AG10803 (cell line): ENCODE results near the gene MLF2.

ENCODE experiments used
- DNase-seq: peaks from one replicate; pipeline ENCODE4 v3.0.0; 2010; ENCODE audit warnings: low read depth
- H3K4me3 ChIP-seq: 2 replicates; pipeline ENCODE4 v1.5.1; 2011; ENCODE audit warnings: mild to moderate bottlenecking, low read length, control low read depth
- CTCF ChIP-seq: conservative IDR thresholded peaks from 2 replicates; pipeline ENCODE4 v1.5.1; 2011; ENCODE audit warnings: mild to moderate bottlenecking, low read length, control low read depth, inconsistent platforms

Gene MLF2

DNA sequence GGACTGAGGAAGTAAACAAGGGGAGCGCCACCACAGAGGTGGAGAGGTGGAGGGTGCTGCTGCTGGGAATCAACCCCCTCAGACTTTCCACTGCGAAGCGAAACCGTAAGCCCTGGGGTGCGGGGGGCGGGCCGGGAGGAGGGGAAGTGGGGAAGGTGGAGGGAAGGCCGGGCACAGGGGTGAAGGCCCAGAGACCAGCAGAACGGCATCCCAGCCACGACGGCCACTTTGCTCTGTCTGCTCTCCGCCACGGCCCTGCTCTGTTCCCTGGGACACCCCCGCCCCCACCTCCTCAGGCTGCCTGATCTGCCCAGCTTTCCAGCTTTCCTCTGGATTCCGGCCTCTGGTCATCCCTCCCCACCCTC is 19.4 kb upstream of the MLF2 start, which contains the start of gene LAG3:
Gene LAG3, plus strand, starts transcription at position 190 of the 365 bp plus-strand sequence. CDS start 333 bp downstream, outside the sequence.
- no peak for DNase-seq
- TF ChIP-seq CTCF = no peak
- no peak within 1 kb of the TSS for H3K4me3 ChIP-seq

DNA sequence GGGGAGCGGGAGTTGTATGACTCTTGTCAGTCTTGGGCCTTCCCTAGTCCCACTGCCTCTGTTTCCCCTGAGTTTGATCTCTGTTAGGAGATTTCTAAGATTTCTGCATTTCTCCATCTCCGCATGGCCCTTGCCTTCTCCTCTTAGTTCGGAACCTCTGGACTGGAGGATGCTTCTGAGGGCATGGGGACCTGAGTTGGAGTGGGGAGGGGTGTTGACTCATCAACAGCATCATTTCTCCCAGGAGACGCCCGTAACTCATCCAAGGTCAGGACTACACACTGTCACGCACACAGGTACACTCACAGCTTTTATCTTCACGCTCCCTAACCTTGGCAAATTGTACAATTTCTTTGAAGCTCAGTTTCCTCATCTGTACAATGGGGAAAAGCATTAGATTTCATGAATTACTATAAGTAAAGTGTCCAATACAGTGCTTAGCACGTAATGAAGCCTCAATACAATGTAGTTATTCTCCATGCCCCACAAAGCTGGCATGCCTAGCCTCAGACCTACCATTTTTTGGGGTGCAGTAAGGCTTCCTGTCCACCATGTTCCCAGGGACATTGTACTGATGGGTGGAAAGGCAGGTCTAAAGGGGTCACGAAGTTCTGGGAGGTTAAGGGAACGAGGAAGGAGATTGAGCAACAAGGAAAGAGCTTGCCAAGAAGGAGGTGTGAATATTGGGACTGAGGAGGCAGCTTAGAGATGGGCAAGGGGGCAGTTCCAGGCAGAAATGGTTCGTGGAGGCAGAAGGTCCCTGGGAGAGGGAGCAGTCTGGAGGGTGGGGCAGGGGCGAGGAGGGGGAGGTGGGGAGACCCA is 18.8 kb upstream of the MLF2 start:
- TF ChIP-seq CTCF = no peak
- H3K4me3 ChIP-seq = no peak overlapping the region
- no peak for DNase-seq

DNA sequence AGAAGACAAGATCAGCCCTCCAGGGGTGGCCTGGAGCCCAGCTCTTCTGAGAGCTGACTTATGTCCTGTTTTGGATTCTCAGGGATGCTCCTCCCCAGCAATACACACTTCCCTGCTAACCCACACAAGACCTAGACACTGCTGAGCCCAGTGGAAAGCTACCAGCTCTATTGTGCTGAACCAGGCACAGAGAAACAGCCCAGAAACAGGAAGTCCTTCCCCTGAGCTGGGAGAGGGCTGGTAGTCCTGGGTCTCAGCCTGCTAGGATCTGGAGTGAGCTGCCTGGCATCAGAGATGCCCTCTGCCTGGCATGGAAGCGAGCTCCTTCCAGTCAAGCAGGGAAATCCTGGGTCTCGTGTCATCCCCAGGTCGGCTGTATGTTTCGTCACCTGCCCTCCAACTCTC is 18.2 kb upstream of the MLF2 start:
- no peak for TF ChIP-seq CTCF
- H3K4me3 ChIP-seq = no peak overlapping the region
- no peak for DNase-seq

DNA sequence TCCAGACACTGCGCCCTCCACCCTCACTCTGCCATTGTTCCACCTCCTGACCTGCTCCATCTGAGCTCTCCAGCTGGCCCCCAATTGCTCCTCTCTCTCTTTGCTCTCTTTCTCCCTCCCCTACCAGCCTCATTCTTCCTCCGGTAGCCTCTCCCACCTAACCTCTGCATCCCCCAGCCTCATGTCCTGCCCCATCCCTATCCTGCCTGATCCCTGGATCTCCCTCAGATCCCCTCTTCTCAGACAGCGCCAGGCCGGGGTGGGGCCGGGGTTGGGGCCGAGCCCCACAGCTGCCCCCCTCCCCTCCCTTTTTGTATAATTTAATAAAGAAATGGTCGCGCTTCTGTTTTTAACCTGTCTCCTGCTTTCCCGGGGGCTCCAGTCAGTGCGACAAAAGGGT is 17.7 kb upstream of the MLF2 start:
- H3K4me3 ChIP-seq = no peak overlapping the region
- no peak for DNase-seq
- TF ChIP-seq CTCF = no peak

DNA sequence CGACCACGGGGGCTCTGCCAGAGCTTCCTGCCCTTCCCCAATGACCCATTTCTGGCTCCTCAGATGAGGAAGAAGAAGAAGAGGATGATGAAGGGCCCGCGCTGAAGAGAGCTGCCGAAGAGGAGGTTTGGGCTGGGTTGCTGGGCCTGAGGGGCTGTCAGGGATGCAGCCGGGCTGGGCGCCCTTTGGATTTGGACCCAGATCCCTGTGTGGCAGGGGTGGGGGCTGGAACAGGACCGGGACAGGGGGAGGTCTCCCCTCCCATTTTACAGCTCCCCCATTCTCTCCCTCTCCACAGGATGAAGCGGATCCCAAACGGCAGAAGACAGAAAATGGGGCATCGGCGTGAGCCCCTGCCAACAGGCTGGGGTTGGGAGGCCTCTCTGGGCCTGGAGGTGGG is 17.2 kb upstream of the MLF2 start:
- TF ChIP-seq CTCF = no peak
- H3K4me3 ChIP-seq = no peak overlapping the region
- no peak for DNase-seq

GRCh38 chr12:6769666-6770065 is 16.7 kb upstream of the MLF2 start:
- no peak for TF ChIP-seq CTCF
- DNase-seq = no peak
- no peak overlapping the region for H3K4me3 ChIP-seq

- peak overlapping the region; percentile 87 for H3K4me3 ChIP-seq
- TF ChIP-seq CTCF = no peak
- DNase-seq = peak; percentile 47
Observed at GRCh38 chr12:6768990-6769389, 16.0 kb upstream of the MLF2 start.
